Tibial nerve (tissue), 4 donors: ENCODE results near the gene AMER1. TPM values are rescaled to one million over a fixed set of nuclear protein-coding genes. Genes with fewer than 3 reads are reported as not detected.

Source experiments
- DNase-seq, 2 donors: peaks; one replicate each; pipeline ENCODE4 v3.0.0-alpha.2; 2019; ENCODE audit warnings: low spot score in 2 of 2
- H3K27ac ChIP-seq, 4 donors: fragments of 200-600 bp; sonication (generic) in 3 of 4; one replicate each; pipeline ENCODE4 v1.5.1; 2017 to 2019; ENCODE audit warnings: mild to moderate bottlenecking in 1 of 4
- H3K27me3 ChIP-seq, 2 donors: fragments of 200-600 bp; sonication (generic) in 1 of 2; one replicate each; pipeline versions ENCODE4 v1.5.1 to v1.6.0; 2017 to 2019
- H3K36me3 ChIP-seq, 3 donors: fragments of 200-600 bp; sonication (generic); one replicate each; pipeline ENCODE4 v1.5.1; 2018 to 2019
- H3K4me1 ChIP-seq, 4 donors: fragments of 200-600 bp; sonication (generic) in 3 of 4; one replicate each; pipeline ENCODE4 v1.5.1; 2017 to 2019
- H3K4me3 ChIP-seq, 4 donors: fragments of 200-600 bp; sonication (generic) in 3 of 4; one replicate each; pipeline ENCODE4 v1.5.1; 2017 to 2019; ENCODE audit warnings: mild to moderate bottlenecking in 1 of 4, moderate library complexity in 1 of 4
- H3K9me3 ChIP-seq, 4 donors: fragments of 200-600 bp; sonication (generic) in 3 of 4; one replicate each; pipeline ENCODE4 v1.5.1; 2017 to 2019
- CTCF ChIP-seq, 5 experiments: fragments of 200-600 bp in 3 of 5; fragments of 450-650 bp in 2 of 5; sonication (generic) in 3 of 5; IDR thresholded peaks; one replicate each; pipeline ENCODE4 v1.5.1; 2016 to 2019; ENCODE audit warnings: antibody characterized with exemption in 5 of 5, mild to moderate bottlenecking in 3 of 5, moderate library complexity in 2 of 5
- EP300 ChIP-seq, 2 donors: sonication (generic); formaldehyde crosslinking; IDR thresholded peaks; one replicate each; pipeline ENCODE4 v1.6.1; 2017; ENCODE audit warnings: antibody characterized with exemption in 2 of 2, mild to moderate bottlenecking in 1 of 2
- POLR2A ChIP-seq, 2 donors: fragments of 450-650 bp; IDR thresholded peaks; one replicate each; pipeline ENCODE4 v1.6.1; 2017; ENCODE audit warnings: antibody characterized with exemption in 2 of 2, mild to moderate bottlenecking in 2 of 2, moderate library complexity in 2 of 2
- WGBS, 2 donors: methylation state at CpG; one replicate each; pipeline ENCODE4 v1.1.5; 2018; 5-methylcytosine and 5-hydroxymethylcytosine counted together
- total RNA-seq, 4 donors: library from RNA; depleted of rRNA; stranded (reverse); fragments of >200 nt; gene quantifications; one replicate each; pipeline ENCODE4 v1.1.0, GENCODE V29; 2016

The AMER1 gene
- total RNA-seq, 4 donors from 2014 or later: 4.5 to 10.9 (median 6.5) TPM

- Histone ChIP-seq H3K27me3 (no peaks in the 10 kb centered on the region), H3K27ac (no peak overlapping the region), H3K4me1 (no peaks in the 10 kb centered on the region), H3K4me3 (no peak overlapping the region), H3K36me3 (peaks cover 0 to 36% (median 0%) of the 10 kb centered on the region in 3 donors), H3K9me3 (no peaks in the 10 kb centered on the region)
- 100% methylated on average over 1 of the region's 1 CpG; no CpG with 5 or more reads in 1 of the 2 donors for WGBS, 2 donors
- TF ChIP-seq CTCF (IDR thresholded peaks at IDR 0.05): no peak
- no peak for TF ChIP-seq EP300 (IDR thresholded peaks at IDR 0.05)
- TF ChIP-seq POLR2A (IDR thresholded peaks at IDR 0.05): no peak
- no peak for DNase-seq
These were observed 18.3 kb downstream of the AMER1 start for GRCh38 chrX:64186974-64187761.

GRCh38 chrX:64184396-64184795 lies 21.1 kb downstream of the AMER1 start:
- TF ChIP-seq EP300 (IDR thresholded peaks at IDR 0.05) (no peak), POLR2A (IDR thresholded peaks at IDR 0.05) (no peak), CTCF (IDR thresholded peaks at IDR 0.05) (no peak)
- H3K27ac ChIP-seq: no peak overlapping the region
- no peaks in the 10 kb centered on the region for H3K9me3 ChIP-seq
- no peaks in the 10 kb centered on the region for H3K27me3 ChIP-seq
- H3K4me1 ChIP-seq: no peaks in the 10 kb centered on the region
- DNase-seq: no peak
- 54% methylated on average over 2 of the region's 2 CpGs; no CpG with 5 or more reads in 1 of the 2 donors for WGBS, 2 donors
- peaks cover 0 to 12% (median 0%) of the 10 kb centered on the region in 3 donors for H3K36me3 ChIP-seq
- H3K4me3 ChIP-seq: no peak overlapping the region

GRCh38 chrX:64182208-64182607 lies 23.3 kb downstream of the AMER1 start:
- 50 to 63% methylated on average over 2 of the region's 2 CpGs for WGBS, 2 donors
- H3K4me3 ChIP-seq: no peak overlapping the region
- DNase-seq: no peak
- H3K36me3 ChIP-seq: no peaks in the 10 kb centered on the region
- H3K27ac ChIP-seq: no peak overlapping the region
- no peak for TF ChIP-seq POLR2A (IDR thresholded peaks at IDR 0.05)
- no peak for TF ChIP-seq EP300 (IDR thresholded peaks at IDR 0.05)
- TF ChIP-seq CTCF (IDR thresholded peaks at IDR 0.05): no peak
- no peaks in the 10 kb centered on the region for H3K27me3 ChIP-seq
- H3K4me1 ChIP-seq: no peaks in the 10 kb centered on the region
- no peaks in the 10 kb centered on the region for H3K9me3 ChIP-seq

GRCh38 chrX:64176876-64177275 lies 28.6 kb downstream of the AMER1 start:
- DNase-seq: no peak
- Histone ChIP-seq H3K27me3 (no peaks in the 10 kb centered on the region), H3K9me3 (no peaks in the 10 kb centered on the region), H3K4me3 (no peak overlapping the region), H3K27ac (no peak overlapping the region), H3K36me3 (no peaks in the 10 kb centered on the region), H3K4me1 (no peaks in the 10 kb centered on the region)
- TF ChIP-seq CTCF (IDR thresholded peaks at IDR 0.05) (no peak), POLR2A (IDR thresholded peaks at IDR 0.05) (no peak), EP300 (IDR thresholded peaks at IDR 0.05) (no peak)

GRCh38 chrX:64169988-64170387 lies 35.5 kb downstream of the AMER1 start:
- no peak for TF ChIP-seq CTCF (IDR thresholded peaks at IDR 0.05)
- no peak overlapping the region for H3K27ac ChIP-seq
- no peaks in the 10 kb centered on the region for H3K4me1 ChIP-seq
- DNase-seq: no peak
- no peaks in the 10 kb centered on the region for H3K27me3 ChIP-seq
- 67 to 76% methylated on average over 1 of the region's 1 CpG for WGBS, 2 donors
- no peaks in the 10 kb centered on the region for H3K9me3 ChIP-seq
- H3K36me3 ChIP-seq: no peaks in the 10 kb centered on the region
- H3K4me3 ChIP-seq: no peak overlapping the region
